PC-3 (cell line): Measurements from ENCODE around the gene MGST3.

ENCODE experiments used
- EZH2 ChIP-seq: fragments of 300-600 bp; sonication (generic); IDR thresholded peaks from one replicate; pipeline ENCODE4 v1.6.1; 2017; ENCODE audit warnings: antibody characterized with exemption, mild to moderate bottlenecking, low read length; ENCODE audit not compliant: unreplicated experiment
- TF ChIP-seq, protein P1 (sequence below): fragments of 300-600 bp; sonication (generic); conservative IDR thresholded peaks from 2 replicates; pipeline ENCODE4 v1.5.1; 2017; ENCODE audit warnings: antibody characterized with exemption, low read depth, mild to moderate bottlenecking, low read length

DNA sequence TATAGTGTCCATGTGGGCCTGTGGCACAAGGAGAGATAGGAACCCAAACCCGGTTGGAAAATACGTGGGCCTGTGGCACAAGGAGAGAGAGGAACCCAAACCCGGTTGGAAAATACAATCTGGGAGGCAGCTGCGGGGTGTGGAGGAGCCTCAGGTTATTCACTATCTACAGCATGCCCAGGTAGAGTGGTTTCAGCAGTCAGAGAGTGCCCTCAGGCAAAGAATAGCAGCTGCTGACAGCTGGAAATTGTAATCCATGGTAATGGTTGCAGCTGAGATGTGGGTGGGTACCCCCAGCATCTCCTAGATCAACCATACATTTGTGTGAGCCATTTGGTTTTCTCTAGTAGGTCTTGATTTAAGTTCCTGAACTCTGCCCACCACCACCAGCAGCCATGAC, 25.8 kb upstream of the MGST3 start:
- TF ChIP-seq, protein P1, sequence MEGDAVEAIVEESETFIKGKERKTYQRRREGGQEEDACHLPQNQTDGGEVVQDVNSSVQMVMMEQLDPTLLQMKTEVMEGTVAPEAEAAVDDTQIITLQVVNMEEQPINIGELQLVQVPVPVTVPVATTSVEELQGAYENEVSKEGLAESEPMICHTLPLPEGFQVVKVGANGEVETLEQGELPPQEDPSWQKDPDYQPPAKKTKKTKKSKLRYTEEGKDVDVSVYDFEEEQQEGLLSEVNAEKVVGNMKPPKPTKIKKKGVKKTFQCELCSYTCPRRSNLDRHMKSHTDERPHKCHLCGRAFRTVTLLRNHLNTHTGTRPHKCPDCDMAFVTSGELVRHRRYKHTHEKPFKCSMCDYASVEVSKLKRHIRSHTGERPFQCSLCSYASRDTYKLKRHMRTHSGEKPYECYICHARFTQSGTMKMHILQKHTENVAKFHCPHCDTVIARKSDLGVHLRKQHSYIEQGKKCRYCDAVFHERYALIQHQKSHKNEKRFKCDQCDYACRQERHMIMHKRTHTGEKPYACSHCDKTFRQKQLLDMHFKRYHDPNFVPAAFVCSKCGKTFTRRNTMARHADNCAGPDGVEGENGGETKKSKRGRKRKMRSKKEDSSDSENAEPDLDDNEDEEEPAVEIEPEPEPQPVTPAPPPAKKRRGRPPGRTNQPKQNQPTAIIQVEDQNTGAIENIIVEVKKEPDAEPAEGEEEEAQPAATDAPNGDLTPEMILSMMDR, result no peak
- no peak for TF ChIP-seq EZH2
